Smooth muscle cell (in vitro differentiated cells): ENCODE measurements around the gene PDE2A. TPM values are rescaled to one million over a fixed set of nuclear protein-coding genes. Genes with fewer than 3 reads are reported as not detected.

Source experiments
- DNase-seq: peaks from one replicate; lab custom pipeline; 2025; ENCODE audit not compliant: unreplicated experiment; lab: John Stamatoyannopoulos, UW
- H2AFZ ChIP-seq: fragments of 200-600 bp; sonication (generic); 2 replicates; pipeline ENCODE4 v1.6.0; 2016; ENCODE audit warnings: antibody characterized with exemption, low read depth, mild to moderate bottlenecking
- H3F3A ChIP-seq: fragments of 200-600 bp; sonication (generic); 2 replicates; pipeline ENCODE4 v1.6.0; 2017; ENCODE audit warnings: antibody characterized with exemption, low read depth
- H3K27ac ChIP-seq: fragments of 200-600 bp; sonication (generic); 2 replicates; pipeline ENCODE4 v1.5.1; 2016; ENCODE audit warnings: low read depth, mild to moderate bottlenecking
- H3K27me3 ChIP-seq: fragments of 200-600 bp; sonication (generic); 2 replicates; pipeline ENCODE4 v1.6.1; 2016; ENCODE audit warnings: low read depth, mild to moderate bottlenecking
- H3K36me3 ChIP-seq: fragments of 200-600 bp; sonication (generic); 2 replicates; pipeline ENCODE4 v1.5.1; 2016; ENCODE audit warnings: low read depth
- H3K4me1 ChIP-seq: fragments of 200-600 bp; sonication (generic); 2 replicates; pipeline ENCODE4 v1.5.1; 2016; ENCODE audit warnings: low read depth
- H3K4me2 ChIP-seq: fragments of 200-600 bp; sonication (generic); 2 replicates; pipeline ENCODE4 v1.6.0; 2016; ENCODE audit warnings: mild to moderate bottlenecking
- H3K4me3 ChIP-seq: fragments of 200-600 bp; sonication (generic); 2 replicates; pipeline ENCODE4 v1.5.1; 2016; ENCODE audit warnings: mild to moderate bottlenecking
- H3K79me2 ChIP-seq: fragments of 200-600 bp; sonication (generic); 2 replicates; pipeline ENCODE4 v1.6.0; 2016; ENCODE audit warnings: low read depth, mild to moderate bottlenecking
- H3K9ac ChIP-seq: fragments of 200-600 bp; sonication (generic); 2 replicates; pipeline ENCODE4 v1.6.0; 2016; ENCODE audit warnings: low read depth
- H3K9me3 ChIP-seq: fragments of 200-600 bp; sonication (generic); replicated peaks from 2 replicates; pipeline ENCODE4 v1.5.1; 2016; ENCODE audit warnings: low read depth
- H4K20me1 ChIP-seq: fragments of 200-600 bp; sonication (generic); 2 replicates; pipeline ENCODE4 v1.6.0; 2016; ENCODE audit warnings: low read depth
- CTCF ChIP-seq: fragments of 200-600 bp; sonication (generic); IDR thresholded peaks from 2 replicates; pipeline ENCODE4 v1.5.1; 2017; ENCODE audit warnings: borderline replicate concordance, mild to moderate bottlenecking, antibody characterized with exemption; ENCODE audit not compliant: insufficient read depth, poor library complexity, severe bottlenecking
- WGBS: methylation state at CpG from one replicate; pipeline ENCODE4 v1.1.7; 2016; ENCODE audit warnings: low lambda C conversion rate; 5-methylcytosine and 5-hydroxymethylcytosine counted together
- polyA plus RNA-seq: library from polyadenylated mRNA; unstranded; fragments of >200 nt; fragmentation: Nextera tagmentation; extraction: Ambion mirVana; gene quantifications from 2 replicates; pipeline ENCODE4 v1.2.1, GENCODE V29; 2016
- total RNA-seq: library from RNA; depleted of rRNA; stranded (reverse); fragments of >200 nt; gene quantifications from 2 replicates; pipeline ENCODE4 v1.2.3, GENCODE V29; 2014

Gene PDE2A
- total and polyA plus RNA-seq, 2 experiments from 2014 or later, result 1.0 TPM; not detected in 1

- no peaks in the 10 kb centered on the region for H3K79me2 ChIP-seq
- no peaks in the 10 kb centered on the region for H3K36me3 ChIP-seq
- H3K27ac ChIP-seq, result no peak overlapping the region
- H4K20me1 ChIP-seq, result no peaks in the 10 kb centered on the region
- no peak for TF ChIP-seq CTCF
- H3K9ac ChIP-seq, result no peak overlapping the region
- H3K4me1 ChIP-seq, result no peaks in the 10 kb centered on the region
- peaks cover 21% of the 10 kb centered on the region for H3K27me3 ChIP-seq
- no peak overlapping the region for H3K4me2 ChIP-seq
- no peak overlapping the region for H2AFZ ChIP-seq
- 87% methylated on average over 8 of the region's 8 CpGs for WGBS
- H3K4me3 ChIP-seq, result no peak overlapping the region
- no peaks in the 10 kb centered on the region for H3K9me3 ChIP-seq
- DNase-seq, result no peak
- no peaks in the 10 kb centered on the region for H3F3A ChIP-seq
Measured at GRCh38 chr11:72618803-72619202, 55.4 kb downstream of the PDE2A start.

- no peak overlapping the region for H3K27ac ChIP-seq
- H3K4me3 ChIP-seq, result no peak overlapping the region
- H3F3A ChIP-seq, result no peaks in the 10 kb centered on the region
- no peak for DNase-seq
- H3K27me3 ChIP-seq, result peaks cover 22% of the 10 kb centered on the region
- H3K36me3 ChIP-seq, result no peaks in the 10 kb centered on the region
- H2AFZ ChIP-seq, result no peak overlapping the region
- no peak overlapping the region for H3K4me2 ChIP-seq
- no peaks in the 10 kb centered on the region for H3K79me2 ChIP-seq
- H3K9ac ChIP-seq, result no peak overlapping the region
- WGBS, result 79% methylated on average over 11 of the region's 11 CpGs
- H4K20me1 ChIP-seq, result no peaks in the 10 kb centered on the region
- no peak for TF ChIP-seq CTCF
- H3K9me3 ChIP-seq, result no peaks in the 10 kb centered on the region
- no peaks in the 10 kb centered on the region for H3K4me1 ChIP-seq
Measured at GRCh38 chr11:72617080-72617762, 57.0 kb downstream of the PDE2A start.

GRCh38 chr11:72616655-72617054, 57.6 kb downstream of the PDE2A start:
- Histone ChIP-seq H3F3A (no peaks in the 10 kb centered on the region), H3K36me3 (no peaks in the 10 kb centered on the region), H3K4me3 (no peak overlapping the region), H3K4me2 (no peak overlapping the region), H3K79me2 (no peaks in the 10 kb centered on the region), H3K9ac (no peak overlapping the region), H3K27me3 (peaks cover 20% of the 10 kb centered on the region), H3K9me3 (no peaks in the 10 kb centered on the region), H3K4me1 (no peaks in the 10 kb centered on the region), H3K27ac (no peak overlapping the region), H4K20me1 (no peaks in the 10 kb centered on the region), H2AFZ (no peak overlapping the region)
- no peak for TF ChIP-seq CTCF
- WGBS, result 87% methylated on average over 4 of the region's 4 CpGs
- DNase-seq, result no peak

- DNase-seq, result no peak
- Histone ChIP-seq H3K27me3 (peaks cover 22% of the 10 kb centered on the region), H2AFZ (no peak overlapping the region), H3K4me3 (no peak overlapping the region), H3K9me3 (no peaks in the 10 kb centered on the region), H3K4me1 (no peaks in the 10 kb centered on the region), H3F3A (no peaks in the 10 kb centered on the region), H3K79me2 (no peaks in the 10 kb centered on the region), H3K36me3 (no peaks in the 10 kb centered on the region), H3K27ac (no peak overlapping the region), H4K20me1 (no peaks in the 10 kb centered on the region), H3K9ac (no peak overlapping the region), H3K4me2 (no peak overlapping the region)
- no peak for TF ChIP-seq CTCF
- WGBS, result 65% methylated on average over 3 of the region's 3 CpGs
Measured at GRCh38 chr11:72615329-72615728, 58.9 kb downstream of the PDE2A start.
